Measurements from ENCODE around the gene MAP3K9.

The MAP3K9 gene

GRCh38 chr14:70785556-70785955 is 23.8 kb downstream of the MAP3K9 start:
- no peak overlapping the region for H3K27ac Mint-ChIP-seq
- no peak overlapping the region for H3K4me3 Mint-ChIP-seq
- H3K36me3 Mint-ChIP-seq (ENCODE audit: low read depth): peaks cover 7% of the 10 kb centered on the region
- no peaks in the 10 kb centered on the region for H3K9me3 Mint-ChIP-seq
- H3K27me3 Mint-ChIP-seq: no peaks in the 10 kb centered on the region
- H3K4me1 Mint-ChIP-seq (ENCODE audit: low read depth): peaks cover 26% of the 10 kb centered on the region

GRCh38 chr14:70784886-70785285 is 24.4 kb downstream of the MAP3K9 start:
- no peaks in the 10 kb centered on the region for H3K27me3 Mint-ChIP-seq
- no peak overlapping the region for H3K4me3 Mint-ChIP-seq
- peaks cover 30% of the 10 kb centered on the region for H3K4me1 Mint-ChIP-seq (ENCODE audit: low read depth)
- no peak overlapping the region for H3K27ac Mint-ChIP-seq
- peaks cover 7% of the 10 kb centered on the region for H3K36me3 Mint-ChIP-seq (ENCODE audit: low read depth)
- H3K9me3 Mint-ChIP-seq: no peaks in the 10 kb centered on the region

GRCh38 chr14:70782361-70782760 is 27.0 kb downstream of the MAP3K9 start:
- peaks cover 7% of the 10 kb centered on the region for H3K36me3 Mint-ChIP-seq (ENCODE audit: low read depth)
- H3K4me1 Mint-ChIP-seq (ENCODE audit: low read depth): peaks cover 30% of the 10 kb centered on the region
- H3K4me3 Mint-ChIP-seq: no peak overlapping the region
- H3K9me3 Mint-ChIP-seq: no peaks in the 10 kb centered on the region
- no peak overlapping the region for H3K27ac Mint-ChIP-seq
- H3K27me3 Mint-ChIP-seq: no peaks in the 10 kb centered on the region

GRCh38 chr14:70780396-70781075 is 28.8 kb downstream of the MAP3K9 start:
- peaks cover 30% of the 10 kb centered on the region for H3K4me1 Mint-ChIP-seq (ENCODE audit: low read depth)
- no peaks in the 10 kb centered on the region for H3K27me3 Mint-ChIP-seq
- peak overlapping the region; percentile 9 for H3K27ac Mint-ChIP-seq
- H3K36me3 Mint-ChIP-seq (ENCODE audit: low read depth): peaks cover 5% of the 10 kb centered on the region
- no peak overlapping the region for H3K4me3 Mint-ChIP-seq
- no peaks in the 10 kb centered on the region for H3K9me3 Mint-ChIP-seq

GRCh38 chr14:70779667-70780066 is 29.6 kb downstream of the MAP3K9 start:
- Mint-ChIP-seq H3K4me3 (no peak overlapping the region), H3K27ac (no peak overlapping the region), H3K27me3 (no peaks in the 10 kb centered on the region), H3K9me3 (no peaks in the 10 kb centered on the region), H3K4me1 (ENCODE audit: low read depth) (peaks cover 30% of the 10 kb centered on the region), H3K36me3 (ENCODE audit: low read depth) (no peaks in the 10 kb centered on the region)

GRCh38 chr14:70776197-70776596 is 33.1 kb downstream of the MAP3K9 start:
- no peaks in the 10 kb centered on the region for H3K36me3 Mint-ChIP-seq (ENCODE audit: low read depth)
- no peak overlapping the region for H3K27ac Mint-ChIP-seq
- H3K27me3 Mint-ChIP-seq: no peaks in the 10 kb centered on the region
- H3K4me1 Mint-ChIP-seq (ENCODE audit: low read depth): peaks cover 10% of the 10 kb centered on the region
- no peaks in the 10 kb centered on the region for H3K9me3 Mint-ChIP-seq
- H3K4me3 Mint-ChIP-seq: no peak overlapping the region

- H3K4me3 Mint-ChIP-seq: no peak overlapping the region
- H3K27ac Mint-ChIP-seq: no peak overlapping the region
- no peaks in the 10 kb centered on the region for H3K27me3 Mint-ChIP-seq
- no peaks in the 10 kb centered on the region for H3K9me3 Mint-ChIP-seq
- H3K36me3 Mint-ChIP-seq (ENCODE audit: low read depth): no peaks in the 10 kb centered on the region
- H3K4me1 Mint-ChIP-seq (ENCODE audit: low read depth): no peaks in the 10 kb centered on the region
Measured at GRCh38 chr14:70773182-70773862, 36.0 kb downstream of the MAP3K9 start.

GRCh38 chr14:70771781-70772212 is 37.5 kb downstream of the MAP3K9 start:
- no peak overlapping the region for H3K4me3 Mint-ChIP-seq
- no peaks in the 10 kb centered on the region for H3K27me3 Mint-ChIP-seq
- H3K27ac Mint-ChIP-seq: no peak overlapping the region
- no peaks in the 10 kb centered on the region for H3K4me1 Mint-ChIP-seq (ENCODE audit: low read depth)
- H3K36me3 Mint-ChIP-seq (ENCODE audit: low read depth): no peaks in the 10 kb centered on the region
- no peaks in the 10 kb centered on the region for H3K9me3 Mint-ChIP-seq

GRCh38 chr14:70770490-70770889 is 38.8 kb downstream of the MAP3K9 start:
- no peaks in the 10 kb centered on the region for H3K9me3 Mint-ChIP-seq
- H3K4me1 Mint-ChIP-seq (ENCODE audit: low read depth): no peaks in the 10 kb centered on the region
- H3K27me3 Mint-ChIP-seq: no peaks in the 10 kb centered on the region
- H3K27ac Mint-ChIP-seq: no peak overlapping the region
- no peak overlapping the region for H3K4me3 Mint-ChIP-seq
- no peaks in the 10 kb centered on the region for H3K36me3 Mint-ChIP-seq (ENCODE audit: low read depth)

- Mint-ChIP-seq H3K27ac (no peak overlapping the region), H3K9me3 (no peaks in the 10 kb centered on the region), H3K27me3 (no peaks in the 10 kb centered on the region), H3K36me3 (ENCODE audit: low read depth) (no peaks in the 10 kb centered on the region), H3K4me1 (ENCODE audit: low read depth) (no peaks in the 10 kb centered on the region), H3K4me3 (no peak overlapping the region)
Measured at GRCh38 chr14:70759398-70759797, 49.9 kb downstream of the MAP3K9 start.

- Mint-ChIP-seq H3K27ac (no peak overlapping the region), H3K9me3 (no peaks in the 10 kb centered on the region), H3K36me3 (ENCODE audit: low read depth) (no peaks in the 10 kb centered on the region), H3K27me3 (no peaks in the 10 kb centered on the region), H3K4me3 (no peak overlapping the region), H3K4me1 (ENCODE audit: low read depth) (no peaks in the 10 kb centered on the region)
Measured at GRCh38 chr14:70755655-70756054, 53.7 kb downstream of the MAP3K9 start.

GRCh38 chr14:70754991-70755390 is 54.3 kb downstream of the MAP3K9 start:
- Mint-ChIP-seq H3K27me3 (no peaks in the 10 kb centered on the region), H3K4me3 (no peak overlapping the region), H3K4me1 (ENCODE audit: low read depth) (no peaks in the 10 kb centered on the region), H3K9me3 (no peaks in the 10 kb centered on the region), H3K27ac (no peak overlapping the region), H3K36me3 (ENCODE audit: low read depth) (no peaks in the 10 kb centered on the region)

- Mint-ChIP-seq H3K4me3 (no peak overlapping the region), H3K27me3 (no peaks in the 10 kb centered on the region), H3K36me3 (ENCODE audit: low read depth) (peaks cover 4% of the 10 kb centered on the region), H3K4me1 (ENCODE audit: low read depth) (no peaks in the 10 kb centered on the region), H3K27ac (no peak overlapping the region), H3K9me3 (no peaks in the 10 kb centered on the region)
Measured at GRCh38 chr14:70753518-70753953, 55.8 kb downstream of the MAP3K9 start.

GRCh38 chr14:70748422-70748821 is 60.9 kb downstream of the MAP3K9 start:
- peaks cover 20% of the 10 kb centered on the region for H3K36me3 Mint-ChIP-seq (ENCODE audit: low read depth)
- H3K4me1 Mint-ChIP-seq (ENCODE audit: low read depth): no peaks in the 10 kb centered on the region
- H3K27ac Mint-ChIP-seq: no peak overlapping the region
- no peaks in the 10 kb centered on the region for H3K9me3 Mint-ChIP-seq
- no peaks in the 10 kb centered on the region for H3K27me3 Mint-ChIP-seq
- H3K4me3 Mint-ChIP-seq: no peak overlapping the region

- Mint-ChIP-seq H3K36me3 (ENCODE audit: low read depth) (peaks cover 23% of the 10 kb centered on the region), H3K4me3 (no peak overlapping the region), H3K27ac (no peak overlapping the region), H3K4me1 (ENCODE audit: low read depth) (no peaks in the 10 kb centered on the region), H3K27me3 (no peaks in the 10 kb centered on the region), H3K9me3 (no peaks in the 10 kb centered on the region)
Measured at GRCh38 chr14:70744641-70745040, 64.7 kb downstream of the MAP3K9 start.

GRCh38 chr14:70742316-70742715 is 67.0 kb downstream of the MAP3K9 start:
- no peaks in the 10 kb centered on the region for H3K4me1 Mint-ChIP-seq (ENCODE audit: low read depth)
- no peak overlapping the region for H3K27ac Mint-ChIP-seq
- H3K27me3 Mint-ChIP-seq: no peaks in the 10 kb centered on the region
- H3K4me3 Mint-ChIP-seq: no peak overlapping the region
- no peaks in the 10 kb centered on the region for H3K9me3 Mint-ChIP-seq
- H3K36me3 Mint-ChIP-seq (ENCODE audit: low read depth): peaks cover 22% of the 10 kb centered on the region
